K562 (cell line): ENCODE measurements around the gene GAP43.

Source experiments
- POLR2A ChIP-seq: fragments of 450-650 bp; conservative IDR thresholded peaks from 2 replicates; pipeline ENCODE4 v1.6.1; 2016
- ZZZ3 ChIP-seq: fragments of 450-650 bp; IDR thresholded peaks from 2 replicates; pipeline ENCODE4 v1.6.1; 2016; ENCODE audit warnings: antibody characterized with exemption, mild to moderate bottlenecking, moderate library complexity
- TF ChIP-seq, protein P1 (sequence below), 3 experiments: IDR thresholded peaks in 2 of 3; conservative IDR thresholded peaks in 1 of 3; 2 replicates each; pipeline ENCODE4 v1.5.1; 2011 to 2012; ENCODE audit warnings: low read length in 3 of 3, mild to moderate bottlenecking in 3 of 3, control low read depth in 2 of 3, improper control_type of control experiment in 1 of 3, inconsistent platforms in 1 of 3, low read depth in 1 of 3, mixed read lengths in 1 of 3, moderate library complexity in 1 of 3; ENCODE audit not compliant: insufficient read depth in 2 of 3

DNA sequence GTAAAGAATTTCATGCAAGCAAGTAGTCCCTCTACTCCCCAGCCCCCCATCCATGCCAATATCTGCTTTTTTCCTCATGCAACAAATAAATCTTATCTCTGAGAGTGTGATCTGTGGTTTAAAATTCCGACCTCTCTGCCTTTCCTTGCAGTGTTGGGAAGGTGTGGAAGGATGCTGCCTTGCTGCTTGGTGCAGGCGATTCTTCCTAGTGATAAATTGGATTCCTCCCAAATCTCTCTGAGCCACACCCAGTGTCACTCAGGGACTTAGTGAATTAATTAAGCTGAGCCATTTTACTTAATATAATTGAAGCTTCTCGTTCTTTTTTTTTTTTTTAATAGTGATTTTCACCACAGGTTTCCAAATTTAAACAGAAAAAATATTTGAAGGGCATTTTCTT lies 3.4 kb downstream of the GAP43 start:
- TF ChIP-seq, protein P1, sequence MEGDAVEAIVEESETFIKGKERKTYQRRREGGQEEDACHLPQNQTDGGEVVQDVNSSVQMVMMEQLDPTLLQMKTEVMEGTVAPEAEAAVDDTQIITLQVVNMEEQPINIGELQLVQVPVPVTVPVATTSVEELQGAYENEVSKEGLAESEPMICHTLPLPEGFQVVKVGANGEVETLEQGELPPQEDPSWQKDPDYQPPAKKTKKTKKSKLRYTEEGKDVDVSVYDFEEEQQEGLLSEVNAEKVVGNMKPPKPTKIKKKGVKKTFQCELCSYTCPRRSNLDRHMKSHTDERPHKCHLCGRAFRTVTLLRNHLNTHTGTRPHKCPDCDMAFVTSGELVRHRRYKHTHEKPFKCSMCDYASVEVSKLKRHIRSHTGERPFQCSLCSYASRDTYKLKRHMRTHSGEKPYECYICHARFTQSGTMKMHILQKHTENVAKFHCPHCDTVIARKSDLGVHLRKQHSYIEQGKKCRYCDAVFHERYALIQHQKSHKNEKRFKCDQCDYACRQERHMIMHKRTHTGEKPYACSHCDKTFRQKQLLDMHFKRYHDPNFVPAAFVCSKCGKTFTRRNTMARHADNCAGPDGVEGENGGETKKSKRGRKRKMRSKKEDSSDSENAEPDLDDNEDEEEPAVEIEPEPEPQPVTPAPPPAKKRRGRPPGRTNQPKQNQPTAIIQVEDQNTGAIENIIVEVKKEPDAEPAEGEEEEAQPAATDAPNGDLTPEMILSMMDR (IDR thresholded peaks at IDR 0.05 in 2 of 3, conservative IDR thresholded peaks at IDR 0.05 in 1 of 3; ENCODE audit: insufficient read depth in 2 of 3, low read depth in 1 of 3, low read length in 3 of 3) = no peak
- TF ChIP-seq ZZZ3 (no peak), POLR2A (no peak)
